Measurements from ENCODE around the gene STAC3. TPM values are rescaled to one million over a fixed set of nuclear protein-coding genes. Genes with fewer than 3 reads are reported as not detected.

STAC3 gene
- total and polyA plus RNA-seq, 12 donors = 0.30 to 10.5 (median 2.5) TPM

- Histone ChIP-seq H3K9me3 (replicated peaks in 1 of 3) (no peaks in the 10 kb centered on the region), H3K27ac (no peak overlapping the region), H3K4me1 (replicated peaks in 1 of 2) (peaks cover 30 to 51% of the 10 kb centered on the region in 2 donors), H3K36me3 (replicated peaks in 1 of 2) (no peaks in the 10 kb centered on the region), H3K27me3 (peaks cover 43% of the 10 kb centered on the region), H3K4me3 (peak overlapping the region in 1 of 4 donors; percentile 60)
- no peak for TF ChIP-seq POLR2A (IDR thresholded peaks at IDR 0.05)
- TF ChIP-seq, protein P1, sequence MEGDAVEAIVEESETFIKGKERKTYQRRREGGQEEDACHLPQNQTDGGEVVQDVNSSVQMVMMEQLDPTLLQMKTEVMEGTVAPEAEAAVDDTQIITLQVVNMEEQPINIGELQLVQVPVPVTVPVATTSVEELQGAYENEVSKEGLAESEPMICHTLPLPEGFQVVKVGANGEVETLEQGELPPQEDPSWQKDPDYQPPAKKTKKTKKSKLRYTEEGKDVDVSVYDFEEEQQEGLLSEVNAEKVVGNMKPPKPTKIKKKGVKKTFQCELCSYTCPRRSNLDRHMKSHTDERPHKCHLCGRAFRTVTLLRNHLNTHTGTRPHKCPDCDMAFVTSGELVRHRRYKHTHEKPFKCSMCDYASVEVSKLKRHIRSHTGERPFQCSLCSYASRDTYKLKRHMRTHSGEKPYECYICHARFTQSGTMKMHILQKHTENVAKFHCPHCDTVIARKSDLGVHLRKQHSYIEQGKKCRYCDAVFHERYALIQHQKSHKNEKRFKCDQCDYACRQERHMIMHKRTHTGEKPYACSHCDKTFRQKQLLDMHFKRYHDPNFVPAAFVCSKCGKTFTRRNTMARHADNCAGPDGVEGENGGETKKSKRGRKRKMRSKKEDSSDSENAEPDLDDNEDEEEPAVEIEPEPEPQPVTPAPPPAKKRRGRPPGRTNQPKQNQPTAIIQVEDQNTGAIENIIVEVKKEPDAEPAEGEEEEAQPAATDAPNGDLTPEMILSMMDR (IDR thresholded peaks at IDR 0.05) = no peak
- intact Hi-C loops (cut with DNase I) = loop anchor here in 1 of 2 donors (5.0 kb wide), 1 partner anchor 32 kb away; no protein-coding TSS in a partner anchor
- no peak for DNase-seq
- WGBS, 4 donors = 2 to 5% (median 4%) methylated on average over 12 to 14 of the region's 14 CpGs
Measured at GRCh38 chr12:57239587-57240065, 11.4 kb downstream of the STAC3 start.

GRCh38 chr12:57238854-57239554 is 12.0 kb downstream of the STAC3 start:
- TF ChIP-seq, protein P1 (IDR thresholded peaks at IDR 0.05) = peak; percentile 100
- no peak for TF ChIP-seq POLR2A (IDR thresholded peaks at IDR 0.05)
- H3K27ac ChIP-seq = no peak overlapping the region
- H3K9me3 ChIP-seq (replicated peaks in 1 of 3) = no peaks in the 10 kb centered on the region
- peak overlapping the region in 1 of 4 donors; percentile 53 for H3K4me3 ChIP-seq
- H3K4me1 ChIP-seq (replicated peaks in 1 of 2) = peaks cover 30 to 51% of the 10 kb centered on the region in 2 donors
- H3K27me3 ChIP-seq = peaks cover 43% of the 10 kb centered on the region
- peaks cover 0 to 3% of the 10 kb centered on the region in 2 donors for H3K36me3 ChIP-seq (replicated peaks in 1 of 2)
- intact Hi-C loops (cut with DNase I) = no loop called here
- 2 to 4% (median 3%) methylated on average over 10 to 47 of the region's 47 CpGs for WGBS, 4 donors
- peak; percentile 77 to 93 (median 86) for DNase-seq

DNA sequence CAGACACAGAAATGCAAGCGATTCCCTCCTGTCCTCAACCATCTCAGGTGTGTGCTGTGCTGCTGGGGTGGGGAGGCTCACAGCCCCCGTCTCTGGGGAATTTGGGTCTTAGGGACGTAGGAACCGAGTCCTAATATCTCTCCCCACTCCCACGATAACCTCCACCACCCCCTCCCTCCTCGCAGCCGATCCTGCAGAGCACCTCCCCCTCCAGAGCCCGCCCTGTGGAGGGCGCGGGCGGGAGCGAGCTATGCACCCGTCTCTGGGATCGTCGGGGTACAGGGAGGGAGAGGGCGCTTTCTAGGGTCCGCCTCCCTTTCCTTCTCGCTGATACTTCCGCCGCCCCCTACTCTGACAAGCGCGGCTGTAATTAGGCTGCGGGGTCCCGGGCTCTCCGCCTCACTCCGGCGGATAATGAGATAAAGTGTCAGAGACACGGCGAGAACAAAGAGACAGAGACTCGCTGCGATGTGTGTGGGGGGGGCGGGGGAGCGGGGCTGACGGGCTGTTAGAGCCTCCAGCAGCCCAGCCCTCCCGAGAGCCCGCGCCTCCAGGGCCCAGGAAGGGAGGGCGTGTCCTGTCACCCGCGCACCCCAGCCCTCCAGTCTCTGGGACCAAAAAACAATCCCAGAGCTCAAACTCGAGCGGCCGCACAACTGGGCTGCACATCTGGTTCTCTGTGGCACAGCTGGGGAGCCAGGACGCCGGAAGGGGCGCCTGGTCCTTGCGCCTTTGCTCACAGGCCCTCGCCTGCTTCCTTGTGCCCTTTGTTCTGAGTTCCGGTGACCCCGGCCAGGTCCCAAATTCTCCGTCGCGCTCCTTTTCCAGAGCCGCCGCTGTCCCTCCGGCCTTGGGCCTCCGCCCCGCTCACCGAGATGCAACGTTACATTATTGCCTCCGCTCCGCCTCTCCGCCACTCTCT is 12.8 kb downstream of the STAC3 start:
- Histone ChIP-seq H3K4me1 (replicated peaks in 1 of 2) (peaks cover 26 to 43% of the 10 kb centered on the region in 2 donors), H3K36me3 (replicated peaks in 1 of 2) (peaks cover 0 to 11% of the 10 kb centered on the region in 2 donors), H3K27me3 (peaks cover 38% of the 10 kb centered on the region), H3K27ac (no peak overlapping the region), H3K9me3 (replicated peaks in 1 of 3) (no peaks in the 10 kb centered on the region), H3K4me3 (peak overlapping the region in 1 of 4 donors; percentile 53)
- TF ChIP-seq, protein P1 (IDR thresholded peaks at IDR 0.05) = no peak
- TF ChIP-seq POLR2A (IDR thresholded peaks at IDR 0.05) = no peak
- DNase-seq = no peak
- WGBS, 4 donors = 9 to 18% (median 10%) methylated on average over 24 to 63 of the region's 63 CpGs
- intact Hi-C loops (cut with DNase I) = no loop called here

GRCh38 chr12:57237596-57237931 is 13.4 kb downstream of the STAC3 start:
- Histone ChIP-seq H3K27me3 (peaks cover 32% of the 10 kb centered on the region), H3K27ac (no peak overlapping the region), H3K4me3 (no peak overlapping the region), H3K9me3 (replicated peaks in 1 of 3) (no peaks in the 10 kb centered on the region), H3K4me1 (replicated peaks in 1 of 2) (peaks cover 20 to 37% of the 10 kb centered on the region in 2 donors), H3K36me3 (replicated peaks in 1 of 2) (peaks cover 0 to 17% of the 10 kb centered on the region in 2 donors)
- DNase-seq = no peak
- intact Hi-C loops (cut with DNase I) = no loop called here
- WGBS, 4 donors = 48 to 55% (median 53%) methylated on average over 5 of the region's 5 CpGs
- no peak for TF ChIP-seq POLR2A (IDR thresholded peaks at IDR 0.05)
- TF ChIP-seq, protein P1 (IDR thresholded peaks at IDR 0.05) = no peak

Data from adrenal gland (tissue), 12 donors.